NCI-H510A (cell line): ENCODE data around the gene SLC16A1.
"Not testable (repeated sequence)": the region's sequence is repeated elsewhere in the genome, so short reads cannot be mapped to it uniquely, and the experiment has no call there.

ENCODE experiments used
- DNase-seq: peaks from one replicate; lab custom pipeline; 2025; lab: John Stamatoyannopoulos, UW

SLC16A1 gene

GRCh38 chr1:112955773-112956543 is at the start of gene SLC16A1:
Gene SLC16A1, minus strand, starts transcription at chr1:112956196. Its CDS starts 26,888 bp downstream, at chr1:112929308.
- peak; percentile 86 for DNase-seq

GRCh38 chr1:113003751-113004690 is 48.0 kb upstream of the SLC16A1 start:
- DNase-seq = no peak

GRCh38 chr1:113002297-113002696 is 46.3 kb upstream of the SLC16A1 start:
- no peak for DNase-seq

- DNase-seq = no peak
Observed at GRCh38 chr1:112998592-112999235, 42.7 kb upstream of the SLC16A1 start.

- no peak for DNase-seq
Observed at GRCh38 chr1:112997781-112998180, 41.8 kb upstream of the SLC16A1 start.

- DNase-seq = no peak
Observed at GRCh38 chr1:112995890-112996289, 39.9 kb upstream of the SLC16A1 start.

- DNase-seq = not testable (repeated sequence)
Observed at GRCh38 chr1:112995021-112995420, 39.0 kb upstream of the SLC16A1 start.

GRCh38 chr1:112992780-112993179 is 36.8 kb upstream of the SLC16A1 start:
- DNase-seq = no peak

GRCh38 chr1:112991402-112992120 is 35.6 kb upstream of the SLC16A1 start:
- no peak for DNase-seq

GRCh38 chr1:112990271-112990670 is 34.3 kb upstream of the SLC16A1 start:
- DNase-seq = no peak

- no peak for DNase-seq
Observed at GRCh38 chr1:112988367-112988766, 32.4 kb upstream of the SLC16A1 start.

- no peak for DNase-seq
Observed at GRCh38 chr1:112985123-112985522, 29.1 kb upstream of the SLC16A1 start.

GRCh38 chr1:112983537-112984131 is 27.6 kb upstream of the SLC16A1 start:
- no peak for DNase-seq

GRCh38 chr1:112982853-112983536 is 27.0 kb upstream of the SLC16A1 start:
- no peak for DNase-seq

GRCh38 chr1:112982328-112982727 is 26.3 kb upstream of the SLC16A1 start:
- no peak for DNase-seq

GRCh38 chr1:112981834-112982233 is 25.8 kb upstream of the SLC16A1 start:
- DNase-seq = not testable (repeated sequence)

- no peak for DNase-seq
Observed at GRCh38 chr1:112981426-112981825, 25.4 kb upstream of the SLC16A1 start.

- DNase-seq = no peak
Observed at GRCh38 chr1:112975336-112975735, 19.3 kb upstream of the SLC16A1 start.

GRCh38 chr1:112974646-112975045 is 18.6 kb upstream of the SLC16A1 start:
- no peak for DNase-seq

GRCh38 chr1:112973788-112974187 is 17.8 kb upstream of the SLC16A1 start:
- no peak for DNase-seq

GRCh38 chr1:112971006-112971405 is 15.0 kb upstream of the SLC16A1 start:
- DNase-seq = no peak
